GM23338 (cell line): Measurements from ENCODE around the gene PAF1. TPM values are rescaled to one million over a fixed set of nuclear protein-coding genes. Genes with fewer than 3 reads are reported as not detected.
A peak's percentile ranks its signal among the peaks of the same experiment; 100 is the strongest.

Experiments
- ATAC-seq: fragments of 200-7000 bp; cut with Tn5 transposase; 3 replicates; pipeline ENCODE4 v1.9.1; 2020
- DNase-seq: peaks from one replicate; pipeline ENCODE4 v3.0.0-alpha.2; 2015; ENCODE audit warnings: low spot score
- H2AFZ ChIP-seq: fragments of 200-600 bp; sonication (generic); 2 replicates; pipeline ENCODE4 v1.8.0; 2016; ENCODE audit warnings: antibody characterized with exemption, mild to moderate bottlenecking, moderate library complexity
- H3F3A ChIP-seq: fragments of 200-600 bp; sonication (generic); replicated peaks from 2 replicates; pipeline ENCODE4 v1.8.0; 2017; ENCODE audit warnings: antibody characterized with exemption, mixed run types, low read depth
- H3K27ac ChIP-seq: fragments of 200-600 bp; sonication (generic); 2 replicates; pipeline ENCODE4 v1.6.1; 2016; ENCODE audit warnings: low read depth
- H3K27me3 ChIP-seq: fragments of 200-600 bp; sonication (generic); 2 replicates; pipeline ENCODE4 v1.8.0; 2016; ENCODE audit warnings: mild to moderate bottlenecking, mixed run types, moderate library complexity; ENCODE audit not compliant: insufficient read depth
- H3K36me3 ChIP-seq: fragments of 200-600 bp; sonication (generic); 2 replicates; pipeline ENCODE4 v1.8.0; 2016; ENCODE audit warnings: mild to moderate bottlenecking; ENCODE audit not compliant: insufficient read depth
- H3K4me1 ChIP-seq: fragments of 200-600 bp; sonication (generic); 2 replicates; pipeline ENCODE4 v1.8.0; 2016; ENCODE audit warnings: mild to moderate bottlenecking, moderate library complexity; ENCODE audit not compliant: insufficient read depth
- H3K4me2 ChIP-seq: fragments of 200-600 bp; sonication (generic); 2 replicates; pipeline ENCODE4 v1.7.1; 2017; ENCODE audit warnings: mixed run types
- H3K4me3 ChIP-seq: fragments of 200-600 bp; sonication (generic); 2 replicates; pipeline ENCODE4 v1.6.1; 2016; ENCODE audit warnings: mixed run types
- H3K79me2 ChIP-seq: fragments of 200-600 bp; sonication (generic); replicated peaks from 2 replicates; pipeline ENCODE4 v1.8.0; 2017; ENCODE audit warnings: mild to moderate bottlenecking; ENCODE audit not compliant: insufficient read depth
- H3K9me2 ChIP-seq: fragments of 200-600 bp; sonication (generic); 2 replicates; pipeline ENCODE4 v1.8.0; 2017; ENCODE audit not compliant: insufficient read depth
- H4K20me1 ChIP-seq: fragments of 200-600 bp; sonication (generic); replicated peaks from 2 replicates; pipeline ENCODE4 v1.8.0; 2017; ENCODE audit warnings: mild to moderate bottlenecking; ENCODE audit not compliant: insufficient read depth
- H3K27ac Mint-ChIP-seq: 2 replicates; pipeline ENCODE4 v1.8.0; 2020; ENCODE audit warnings: inconsistent platforms, mild to moderate bottlenecking, moderate library complexity, mixed read lengths
- H3K27me3 Mint-ChIP-seq: 3 replicates; pipeline ENCODE4 v1.8.0; 2022; ENCODE audit warnings: low read depth, mild to moderate bottlenecking, moderate library complexity, mixed read lengths, inconsistent platforms; ENCODE audit not compliant: insufficient read depth, poor library complexity
- H3K36me3 Mint-ChIP-seq: 3 replicates; pipeline ENCODE4 v1.8.0; 2021; ENCODE audit warnings: low read depth, mild to moderate bottlenecking, inconsistent platforms, moderate library complexity, mixed read lengths
- H3K4me1 Mint-ChIP-seq: 3 replicates; pipeline ENCODE4 v1.8.0; 2020; ENCODE audit warnings: mild to moderate bottlenecking, inconsistent platforms, mixed read lengths
- H3K4me3 Mint-ChIP-seq: 3 replicates; pipeline ENCODE4 v1.8.0; 2021; ENCODE audit warnings: moderate library complexity, mild to moderate bottlenecking, inconsistent platforms, mixed read lengths
- H3K9me3 Mint-ChIP-seq: 3 replicates; pipeline ENCODE4 v1.8.0; 2020; ENCODE audit warnings: moderate library complexity, mild to moderate bottlenecking, inconsistent platforms, mixed read lengths
- CTCF ChIP-seq, 2 experiments: fragments of 200-600 bp in 1 of 2; sonication (generic) in 1 of 2; conservative IDR thresholded peaks; 2 replicates each; pipeline versions ENCODE4 v1.5.1 to v1.6.1; 2016 to 2017; ENCODE audit warnings: antibody characterized with exemption in 2 of 2, low read depth in 2 of 2, mild to moderate bottlenecking in 2 of 2, moderate library complexity in 1 of 2
- ETS1 ChIP-seq: IDR thresholded peaks from 2 replicates; pipeline ENCODE4 v1.6.1; 2016; ENCODE audit warnings: antibody characterized with exemption
- POLR2AphosphoS5 ChIP-seq: IDR thresholded peaks from 2 replicates; pipeline ENCODE4 v1.6.1; 2016; ENCODE audit warnings: antibody characterized with exemption, low read depth
- STAT1 ChIP-seq: IDR thresholded peaks from one replicate; pipeline ENCODE4 v1.6.1; 2016; ENCODE audit warnings: antibody characterized with exemption; ENCODE audit not compliant: unreplicated experiment
- polyA plus RNA-seq: library from polyadenylated mRNA; unstranded; fragments of >200 nt; fragmentation: Nextera tagmentation; extraction: Ambion mirVana; gene quantifications from 2 replicates; pipeline ENCODE4 v1.2.1, GENCODE V29; 2016
- total RNA-seq: library from RNA; depleted of rRNA; stranded (reverse); fragments of >200 nt; shearing (Covaris generic); gene quantifications from 2 replicates; pipeline ENCODE4 v1.2.3, GENCODE V29; 2014

The PAF1 gene
- total and polyA plus RNA-seq, 2 experiments from 2014 or later: 22.1 to 47.3 TPM

GRCh38 chr19:39345956-39346355 lies 45.0 kb downstream of the PAF1 start:
- peaks cover 59% of the 10 kb centered on the region for H4K20me1 ChIP-seq
- no peak for ATAC-seq

GRCh38 chr19:39342647-39343305 lies 48.1 kb downstream of the PAF1 start:
- no peak for TF ChIP-seq STAT1
- peak overlapping the region; percentile 87 for H3K4me3 Mint-ChIP-seq
- peak overlapping the region; percentile 90 for H3K4me3 ChIP-seq
- H3K27me3 ChIP-seq: no peaks in the 10 kb centered on the region
- no peak overlapping the region for H3K27ac ChIP-seq
- peaks cover 16% of the 10 kb centered on the region; the same call in 1 of the 2 replicates for H3F3A ChIP-seq
- DNase-seq (peak; percentile 41), ATAC-seq (no peak)
- peaks cover 47% of the 10 kb centered on the region for H4K20me1 ChIP-seq
- peaks cover 9% of the 10 kb centered on the region; the same call in 1 of the 3 replicates for H3K36me3 Mint-ChIP-seq
- no peak overlapping the region for H2AFZ ChIP-seq
- peaks cover 19% of the 10 kb centered on the region for H3K4me1 Mint-ChIP-seq
- H3K36me3 ChIP-seq: no peaks in the 10 kb centered on the region; the same call in 1 of the 2 replicates
- H3K27me3 Mint-ChIP-seq: peaks cover 14% of the 10 kb centered on the region
- peaks cover 38% of the 10 kb centered on the region for H3K79me2 ChIP-seq
- H3K4me2 ChIP-seq: peak overlapping the region; percentile 98
- peak overlapping the region; percentile 86 for H3K27ac Mint-ChIP-seq
- peaks cover 11% of the 10 kb centered on the region for H3K4me1 ChIP-seq
- H3K9me3 Mint-ChIP-seq: no peaks in the 10 kb centered on the region
- no peaks in the 10 kb centered on the region for H3K9me2 ChIP-seq

More at GRCh38 chr19:39345956-39346355, 45.0 kb downstream of the PAF1 start:
- no peaks in the 10 kb centered on the region for H3K9me3 Mint-ChIP-seq
- peaks cover 17% of the 10 kb centered on the region for H3K4me1 Mint-ChIP-seq
- peak in 1 of 2 experiments; percentile 21; a peak in 2 of 4 replicates for TF ChIP-seq CTCF (conservative IDR thresholded peaks at IDR 0.05; ENCODE audit: low read depth in 2 of 2)
- no peak for TF ChIP-seq POLR2AphosphoS5
- no peak overlapping the region for H3K4me3 ChIP-seq
- H3K27ac ChIP-seq: no peak overlapping the region
- no peak overlapping the region for H3K27ac Mint-ChIP-seq
- H3K36me3 Mint-ChIP-seq: peaks cover 23% of the 10 kb centered on the region
- H3K79me2 ChIP-seq: peaks cover 34% of the 10 kb centered on the region
- no peak for DNase-seq
- H2AFZ ChIP-seq: no peak overlapping the region
- H3K4me3 Mint-ChIP-seq: no peak overlapping the region; the same call in 2 of the 3 replicates
- peaks cover 16% of the 10 kb centered on the region; the same call in 1 of the 2 replicates for H3F3A ChIP-seq
- peaks cover 9% of the 10 kb centered on the region for H3K4me1 ChIP-seq
- H3K9me2 ChIP-seq: no peaks in the 10 kb centered on the region
- H3K27me3 Mint-ChIP-seq: peaks cover 9% of the 10 kb centered on the region
- H3K36me3 ChIP-seq: no peaks in the 10 kb centered on the region; the same call in 1 of the 2 replicates
- no peak overlapping the region for H3K4me2 ChIP-seq
- H3K27me3 ChIP-seq: no peaks in the 10 kb centered on the region

GRCh38 chr19:39341719-39342604 lies 48.9 kb downstream of the PAF1 start, which contains the start of gene SAMD4B:
Gene SAMD4B (plus strand): TSS chr19:39342421. CDS start chr19:39356894, 14,473 bp downstream.
- H2AFZ ChIP-seq: peak within 1 kb of the TSS; percentile 100
- Mint-ChIP-seq H3K4me1 (peaks cover 19% of the 10 kb centered on the region), H3K9me3 (no peaks in the 10 kb centered on the region), H3K36me3 (peaks cover 9% of the 10 kb centered on the region; the same call in 1 of the 3 replicates), H3K27me3 (peaks cover 15% of the 10 kb centered on the region), H3K4me3 (peak within 1 kb of the TSS; percentile 87), H3K27ac (peak within 1 kb of the TSS; percentile 86)
- DNase-seq: peak; percentile 98
- H3K36me3 ChIP-seq: no peaks in the 10 kb centered on the region; the same call in 1 of the 2 replicates
- ATAC-seq: peak; percentile 91
- peaks cover 38% of the 10 kb centered on the region for H4K20me1 ChIP-seq
- H3F3A ChIP-seq: peaks cover 16% of the 10 kb centered on the region; the same call in 1 of the 2 replicates
- peak within 1 kb of the TSS; percentile 98 for H3K4me2 ChIP-seq
- no peaks in the 10 kb centered on the region for H3K27me3 ChIP-seq
- H3K79me2 ChIP-seq: peaks cover 38% of the 10 kb centered on the region
- H3K9me2 ChIP-seq: no peaks in the 10 kb centered on the region
- peak within 1 kb of the TSS; percentile 70 for H3K27ac ChIP-seq
- H3K4me1 ChIP-seq: peaks cover 11% of the 10 kb centered on the region
- peak within 1 kb of the TSS; percentile 96 for H3K4me3 ChIP-seq
- TF ChIP-seq STAT1 (no peak), ETS1 (0 out of 2 replicates have a peak, but pooled peaks have one; percentile 35)
